ENCODE measurements around the gene SLCO2A1. TPM values are rescaled to one million over a fixed set of nuclear protein-coding genes. Genes with fewer than 3 reads are reported as not detected.

Gene SLCO2A1
- total RNA-seq, 6 donors from 2014 or later, result 56.2 to 308 (median 133) TPM

DNA sequence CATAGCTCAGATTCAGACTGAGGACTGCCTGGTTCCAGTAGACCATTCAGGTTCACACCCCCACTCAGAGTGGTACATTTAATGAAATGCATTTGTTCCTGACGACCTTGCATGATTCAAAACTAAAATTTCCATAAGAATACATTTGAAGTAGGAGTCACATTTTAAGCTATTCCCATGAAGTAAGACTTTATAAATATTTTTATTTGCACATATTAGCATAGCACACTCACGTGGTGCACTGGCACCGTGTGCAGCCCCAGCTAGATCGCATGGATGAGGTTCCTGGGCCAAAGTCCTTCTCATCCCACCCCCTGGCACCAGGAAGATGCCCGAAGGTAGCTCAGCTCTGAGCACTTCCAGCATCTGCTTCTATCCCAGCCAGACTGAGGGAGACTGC is 59.4 kb downstream of the SLCO2A1 start:
- ATAC-seq (ENCODE audit: low FRiP score in 2 of 2) (no peak), DNase-seq (no peak)
- peaks cover 0 to 50% (median 0%) of the 10 kb centered on the region in 4 donors for H3K36me3 ChIP-seq
- peaks cover 6 to 15% (median 11%) of the 10 kb centered on the region in 4 donors for H3K4me1 ChIP-seq
- no peak for TF ChIP-seq EP300 (IDR thresholded peaks at IDR 0.05)
- no peak for TF ChIP-seq POLR2A (IDR thresholded peaks at IDR 0.05)
- TF ChIP-seq, protein P1, sequence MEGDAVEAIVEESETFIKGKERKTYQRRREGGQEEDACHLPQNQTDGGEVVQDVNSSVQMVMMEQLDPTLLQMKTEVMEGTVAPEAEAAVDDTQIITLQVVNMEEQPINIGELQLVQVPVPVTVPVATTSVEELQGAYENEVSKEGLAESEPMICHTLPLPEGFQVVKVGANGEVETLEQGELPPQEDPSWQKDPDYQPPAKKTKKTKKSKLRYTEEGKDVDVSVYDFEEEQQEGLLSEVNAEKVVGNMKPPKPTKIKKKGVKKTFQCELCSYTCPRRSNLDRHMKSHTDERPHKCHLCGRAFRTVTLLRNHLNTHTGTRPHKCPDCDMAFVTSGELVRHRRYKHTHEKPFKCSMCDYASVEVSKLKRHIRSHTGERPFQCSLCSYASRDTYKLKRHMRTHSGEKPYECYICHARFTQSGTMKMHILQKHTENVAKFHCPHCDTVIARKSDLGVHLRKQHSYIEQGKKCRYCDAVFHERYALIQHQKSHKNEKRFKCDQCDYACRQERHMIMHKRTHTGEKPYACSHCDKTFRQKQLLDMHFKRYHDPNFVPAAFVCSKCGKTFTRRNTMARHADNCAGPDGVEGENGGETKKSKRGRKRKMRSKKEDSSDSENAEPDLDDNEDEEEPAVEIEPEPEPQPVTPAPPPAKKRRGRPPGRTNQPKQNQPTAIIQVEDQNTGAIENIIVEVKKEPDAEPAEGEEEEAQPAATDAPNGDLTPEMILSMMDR (IDR thresholded peaks at IDR 0.05), result no peak
- no peak for TF ChIP-seq POLR2AphosphoS5 (IDR thresholded peaks at IDR 0.05)
- 86 to 92% methylated on average over 5 of the region's 5 CpGs for WGBS, 2 donors
- peak overlapping the region in 3 of 4 donors; percentile 36 to 66 (median 45) for H3K27ac ChIP-seq
- H3K27me3 ChIP-seq, result no peaks in the 10 kb centered on the region
- H3K9me3 ChIP-seq, result no peaks in the 10 kb centered on the region
- no peak overlapping the region for H3K4me3 ChIP-seq

- Histone ChIP-seq H3K4me3 (no peak overlapping the region), H3K27ac (peak overlapping the region in 3 of 4 donors; percentile 54 to 79 (median 62)), H3K4me1 (peaks cover 11 to 31% (median 18%) of the 10 kb centered on the region in 4 donors), H3K36me3 (peaks cover 0 to 29% (median 0%) of the 10 kb centered on the region in 4 donors), H3K9me3 (no peaks in the 10 kb centered on the region), H3K27me3 (no peaks in the 10 kb centered on the region)
- ATAC-seq (ENCODE audit: low FRiP score in 2 of 2), result no peak
- TF ChIP-seq, protein P1 (IDR thresholded peaks at IDR 0.05), result no peak
- TF ChIP-seq POLR2A (IDR thresholded peaks at IDR 0.05) (no peak), EP300 (IDR thresholded peaks at IDR 0.05) (no peak), POLR2AphosphoS5 (IDR thresholded peaks at IDR 0.05) (no peak)
- 67 to 75% methylated on average over 15 of the region's 15 CpGs for WGBS, 2 donors
- DNase-seq, result no peak
These were observed 61.5 kb downstream of the SLCO2A1 start for GRCh38 chr3:133967992-133968892.

GRCh38 chr3:133966954-133967353 is 62.8 kb downstream of the SLCO2A1 start:
- H3K4me3 ChIP-seq, result no peak overlapping the region
- WGBS, 2 donors, result 96 to 100% methylated on average over 2 to 4 of the region's 4 CpGs
- H3K9me3 ChIP-seq, result no peaks in the 10 kb centered on the region
- H3K27me3 ChIP-seq, result no peaks in the 10 kb centered on the region
- ATAC-seq (ENCODE audit: low FRiP score in 2 of 2) (no peak), DNase-seq (no peak)
- H3K27ac ChIP-seq, result peak overlapping the region in 2 of 4 donors; percentile 61 to 62
- peaks cover 0 to 22% (median 0%) of the 10 kb centered on the region in 4 donors for H3K36me3 ChIP-seq
- TF ChIP-seq, protein P1 (IDR thresholded peaks at IDR 0.05), result no peak
- TF ChIP-seq POLR2AphosphoS5 (IDR thresholded peaks at IDR 0.05), result no peak
- no peak for TF ChIP-seq POLR2A (IDR thresholded peaks at IDR 0.05)
- TF ChIP-seq EP300 (IDR thresholded peaks at IDR 0.05), result no peak
- peaks cover 11 to 33% (median 22%) of the 10 kb centered on the region in 4 donors for H3K4me1 ChIP-seq

DNA sequence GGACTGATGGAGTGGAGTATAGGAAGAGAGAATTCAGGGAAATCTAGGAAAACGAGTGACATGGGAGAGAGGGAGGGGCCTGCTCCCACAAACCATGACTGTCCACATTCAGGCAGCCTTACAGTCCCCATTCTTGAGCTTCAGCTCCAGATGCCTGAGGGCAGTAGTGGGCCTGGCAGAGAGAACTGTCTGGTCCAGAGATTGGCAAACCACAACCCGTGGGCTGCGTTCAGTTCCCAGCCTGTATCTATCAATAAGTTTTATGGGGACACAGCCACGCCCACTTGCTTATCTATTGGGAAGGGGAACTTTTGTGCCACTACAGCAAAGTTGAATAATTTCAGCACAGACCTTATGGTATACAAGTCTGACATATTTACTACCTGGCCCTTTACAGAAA is 63.8 kb downstream of the SLCO2A1 start:
- no peak overlapping the region for H3K4me3 ChIP-seq
- WGBS, 2 donors, result 81 to 92% methylated on average over 4 of the region's 4 CpGs
- no peaks in the 10 kb centered on the region for H3K9me3 ChIP-seq
- peak overlapping the region in 3 of 4 donors; percentile 7 to 62 (median 61) for H3K27ac ChIP-seq
- no peak for DNase-seq
- TF ChIP-seq POLR2AphosphoS5 (IDR thresholded peaks at IDR 0.05), result no peak
- H3K4me1 ChIP-seq, result peaks cover 8 to 28% (median 21%) of the 10 kb centered on the region in 4 donors
- peaks cover 0 to 12% (median 0%) of the 10 kb centered on the region in 4 donors for H3K36me3 ChIP-seq
- ATAC-seq (ENCODE audit: low FRiP score in 2 of 2), result no peak
- no peaks in the 10 kb centered on the region for H3K27me3 ChIP-seq

GRCh38 chr3:133965013-133965570 is 64.6 kb downstream of the SLCO2A1 start:
- Histone ChIP-seq H3K4me1 (peaks cover 3 to 22% (median 19%) of the 10 kb centered on the region in 4 donors), H3K36me3 (peaks cover 0 to 6% (median 0%) of the 10 kb centered on the region in 4 donors), H3K4me3 (no peak overlapping the region), H3K27ac (peak overlapping the region; percentile 2 to 62 (median 59)), H3K27me3 (no peaks in the 10 kb centered on the region), H3K9me3 (no peaks in the 10 kb centered on the region)
- WGBS, 2 donors, result 65 to 74% methylated on average over 12 of the region's 12 CpGs
- DNase-seq (peak in 1 of 2 donors; percentile 50), ATAC-seq (ENCODE audit: low FRiP score in 2 of 2) (no peak)
- TF ChIP-seq POLR2AphosphoS5 (IDR thresholded peaks at IDR 0.05), result no peak
- no peak for TF ChIP-seq EP300 (IDR thresholded peaks at IDR 0.05)
- TF ChIP-seq, protein P1 (IDR thresholded peaks at IDR 0.05), result no peak
- TF ChIP-seq POLR2A (IDR thresholded peaks at IDR 0.05), result no peak
